ENCODE measurements around the gene RBL2.
"Not testable (repeated sequence)": the region's sequence is repeated elsewhere in the genome, so short reads cannot be mapped to it uniquely, and the experiment has no call there.

RBL2 gene

DNA sequence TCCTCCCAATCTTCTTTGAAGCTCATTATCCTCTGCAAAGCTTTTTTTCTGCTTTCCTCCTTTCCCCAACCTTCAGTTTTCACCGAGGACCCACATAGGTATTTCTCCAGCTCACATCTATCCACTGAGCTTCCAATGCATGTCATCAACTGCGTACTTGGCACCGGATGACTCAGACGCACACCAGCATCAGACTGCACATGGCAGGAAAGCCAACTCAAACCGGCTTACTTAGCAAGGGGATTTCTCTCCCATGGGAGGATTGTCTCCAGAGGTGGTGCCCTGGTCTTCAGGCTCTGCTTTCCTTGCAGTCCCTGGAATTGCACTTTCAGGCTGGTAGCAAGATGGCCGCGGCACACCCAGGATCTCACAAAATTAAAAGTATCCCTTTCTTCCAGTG is 70.4 kb downstream of the RBL2 start:
- DNase-seq (ENCODE audit: low read depth, low spot score), result no peak

DNA sequence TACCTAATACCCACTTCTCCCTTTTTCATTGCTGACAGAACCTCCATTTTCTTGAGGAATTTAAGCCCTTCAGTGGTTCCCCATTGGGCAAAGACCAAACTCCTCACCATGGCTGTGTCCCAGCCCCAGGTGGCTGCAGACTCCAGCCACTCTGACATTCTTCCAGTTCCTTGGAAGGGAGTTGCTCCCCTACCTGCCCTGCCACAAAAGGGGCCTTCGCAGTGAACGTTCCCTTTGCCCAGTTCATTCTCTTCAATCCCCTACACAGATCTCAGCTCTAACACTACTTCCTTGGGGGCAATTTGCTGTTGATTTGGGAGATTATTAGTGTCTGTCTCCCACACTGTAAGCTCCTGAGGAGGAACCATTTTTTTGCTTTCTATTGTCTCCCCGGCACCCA is 72.0 kb downstream of the RBL2 start:
- DNase-seq (ENCODE audit: low read depth, low spot score), result no peak

DNA sequence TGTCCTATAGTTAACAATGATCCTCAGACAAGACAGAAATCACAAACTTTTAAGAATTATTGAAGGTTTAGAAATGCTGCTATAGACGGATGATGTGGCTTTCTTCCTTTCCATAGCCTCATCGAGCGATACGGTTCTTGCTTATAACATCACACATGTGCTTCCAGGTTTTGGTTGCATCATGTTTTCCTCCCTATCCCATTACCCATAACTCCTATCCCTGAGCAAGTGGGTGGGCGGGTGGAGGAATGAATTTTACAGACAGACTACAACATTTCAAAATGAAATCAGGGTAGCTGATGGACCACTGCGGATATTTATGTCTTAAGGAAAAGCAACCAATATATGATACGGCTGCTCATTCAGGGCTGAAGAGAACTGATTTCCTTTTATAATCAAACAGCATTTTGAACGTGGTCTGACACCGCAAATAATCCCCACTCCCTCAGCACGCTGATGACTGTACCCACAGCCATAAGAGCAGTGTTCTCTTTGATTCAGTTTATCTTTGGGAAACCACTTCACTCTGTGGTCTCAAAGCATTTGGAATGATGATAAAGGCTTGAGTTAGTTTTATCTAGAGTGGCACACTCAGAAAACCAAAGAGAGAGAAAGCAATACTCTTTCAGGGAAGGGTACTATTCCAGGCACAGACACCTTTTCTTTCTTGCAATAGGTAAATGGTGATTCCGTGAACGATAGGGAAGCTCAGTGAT is 73.4 kb downstream of the RBL2 start:
- DNase-seq (ENCODE audit: low read depth, low spot score), result no peak

DNA sequence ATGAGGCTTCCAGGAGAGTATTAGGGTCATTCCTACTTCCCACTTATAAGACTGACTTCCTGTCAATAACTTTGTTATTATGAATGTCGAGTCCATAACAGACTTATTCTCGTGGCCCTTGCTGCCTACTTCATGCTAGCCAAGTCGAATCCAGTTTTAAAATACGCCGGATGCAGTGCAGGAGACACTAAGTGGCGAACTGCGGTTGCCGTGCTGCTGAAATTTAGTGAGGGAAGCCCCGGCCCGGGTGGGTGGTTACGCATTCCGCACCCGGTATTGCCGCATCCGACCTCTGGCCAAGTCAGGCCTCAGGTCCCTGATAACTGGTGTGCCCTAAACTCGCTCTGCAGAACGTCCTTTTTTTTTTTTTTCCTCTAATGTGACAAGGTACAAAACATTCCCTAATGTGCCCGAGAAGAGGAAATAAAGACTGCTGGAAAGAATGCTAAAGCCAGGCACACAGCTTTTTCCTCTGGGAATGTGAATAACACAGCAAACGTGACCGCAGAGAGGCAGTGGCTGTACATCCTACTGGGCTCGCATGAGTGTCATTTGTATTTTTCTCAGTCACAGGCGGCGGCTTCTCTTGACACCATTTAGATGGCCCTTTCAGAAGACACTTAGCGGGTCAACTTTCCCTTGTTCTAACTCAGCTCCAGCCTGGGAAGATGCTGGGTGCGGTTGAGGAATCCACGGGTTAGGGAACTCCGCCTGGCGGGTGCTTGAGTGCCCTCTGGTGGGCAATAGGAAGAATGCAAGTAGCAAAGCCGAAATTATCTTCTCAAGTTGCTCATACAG is 75.8 kb downstream of the RBL2 start:
- peak; percentile 72 for DNase-seq (ENCODE audit: low read depth, low spot score)

DNA sequence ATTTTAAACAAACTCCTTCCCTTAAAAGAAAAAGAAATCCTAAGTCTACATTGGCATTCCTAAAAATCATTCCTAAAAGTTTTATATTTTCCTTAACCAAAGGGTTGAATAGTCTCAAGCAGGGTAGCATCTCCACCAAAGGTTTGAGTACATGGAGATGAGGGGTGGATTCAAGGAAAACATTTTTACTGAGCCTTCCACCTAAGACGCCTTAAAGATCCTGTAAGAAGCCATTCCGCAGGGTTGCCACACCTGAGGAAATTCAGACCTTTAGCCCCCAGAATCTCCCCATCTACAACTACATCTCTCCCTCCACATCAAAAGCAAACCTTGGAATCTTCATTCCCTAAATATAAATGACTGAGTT is 76.4 kb downstream of the RBL2 start:
- no peak for DNase-seq (ENCODE audit: low read depth, low spot score)

DNA sequence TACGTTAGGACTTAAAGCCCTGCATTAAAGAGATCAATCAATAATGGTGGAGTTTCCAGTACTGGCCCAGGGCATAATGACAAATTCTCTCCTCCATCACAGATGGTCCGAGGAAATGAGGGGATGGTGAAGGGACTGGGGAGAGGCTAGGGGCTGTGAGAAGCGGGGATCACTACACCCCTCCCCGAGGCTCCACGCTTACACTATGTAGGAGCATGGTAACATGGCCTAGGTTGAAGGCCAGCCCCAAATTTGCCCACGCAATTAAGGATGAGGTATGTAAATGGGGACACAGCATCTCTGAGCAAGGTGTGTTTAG is 76.8 kb downstream of the RBL2 start:
- no peak for DNase-seq (ENCODE audit: low read depth, low spot score)

DNA sequence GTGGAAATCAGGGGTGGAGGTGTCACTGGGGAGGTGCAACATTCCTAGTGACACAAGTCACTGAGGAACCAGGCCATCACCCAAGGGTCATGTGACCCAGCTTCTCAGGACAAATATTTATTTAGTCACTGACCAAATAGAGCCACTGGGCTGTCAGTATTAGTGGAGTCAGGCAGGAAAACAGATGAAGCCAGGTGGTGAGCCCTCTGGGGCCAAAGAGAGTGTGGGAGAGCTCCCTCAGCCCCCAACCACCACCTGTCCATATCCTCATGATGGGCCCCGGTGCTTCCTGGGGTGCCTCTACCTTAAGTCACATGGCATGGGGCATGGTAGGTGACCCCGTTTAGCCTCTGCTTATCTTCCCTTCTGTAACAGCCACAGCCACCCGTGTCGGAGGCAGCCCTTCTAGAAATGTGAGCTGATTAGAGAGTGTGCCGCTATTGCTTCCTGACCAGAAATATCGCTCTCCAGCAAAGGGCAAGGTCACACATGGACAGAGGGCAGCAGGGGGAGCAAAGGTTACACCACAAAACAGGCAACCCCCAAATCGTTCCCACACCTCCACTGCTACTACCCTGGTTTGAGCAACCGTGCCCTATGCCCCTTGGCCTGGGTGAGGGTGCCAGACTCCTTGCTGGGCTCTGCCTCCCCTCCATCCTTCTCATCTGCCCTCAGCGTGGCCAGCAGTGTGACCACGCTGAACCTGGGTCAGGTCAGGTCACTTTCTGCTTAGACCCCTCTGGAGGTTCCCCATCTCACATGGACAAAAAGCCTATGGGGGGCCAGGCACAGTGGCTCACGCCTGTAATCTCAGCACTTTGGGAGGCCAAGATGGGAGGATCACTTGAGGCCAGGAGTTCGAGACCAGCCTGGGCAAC is 77.4 kb downstream of the RBL2 start:
- no peak for DNase-seq (ENCODE audit: low read depth, low spot score)

DNA sequence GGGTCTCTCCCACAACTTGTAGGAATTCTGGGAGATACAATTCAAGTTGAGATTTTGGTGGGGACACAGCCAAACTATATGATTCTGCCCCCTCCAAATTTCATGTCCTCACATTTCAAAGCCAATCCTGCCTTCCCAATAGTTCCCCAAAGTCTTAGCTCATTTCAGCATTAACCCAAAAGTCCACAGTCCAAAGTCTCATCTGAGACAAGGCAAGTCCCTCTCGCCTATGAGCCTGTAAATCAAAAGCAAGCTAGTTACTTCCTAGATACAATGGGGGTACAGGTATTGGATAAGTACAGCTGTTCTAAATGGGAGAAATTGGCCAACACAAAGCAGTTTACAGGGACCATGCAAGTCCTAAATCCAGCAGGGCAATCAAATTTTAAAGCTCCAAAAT is 78.5 kb downstream of the RBL2 start:
- not testable (repeated sequence) for DNase-seq (ENCODE audit: low read depth, low spot score)

DNA sequence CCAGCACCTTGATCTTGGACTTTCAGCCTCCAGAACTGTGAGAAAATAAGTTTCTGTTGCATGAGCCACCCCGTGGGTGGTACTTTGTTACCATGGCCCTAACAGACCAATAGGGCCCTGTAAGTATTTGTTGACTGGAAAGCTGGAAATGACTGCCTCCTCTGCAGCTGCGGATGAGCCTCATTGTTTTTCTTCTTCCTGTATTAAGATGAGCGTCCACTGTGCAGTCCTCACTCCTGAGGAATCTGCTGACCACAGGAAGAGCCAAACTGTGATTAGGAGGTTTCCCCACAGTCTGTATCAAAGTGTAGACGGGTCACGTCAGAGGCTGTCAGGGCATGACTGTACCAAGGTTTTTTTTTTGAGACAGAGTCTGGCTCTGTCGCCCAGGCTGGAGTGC is 81.0 kb downstream of the RBL2 start:
- DNase-seq (ENCODE audit: low read depth, low spot score), result no peak

DNA sequence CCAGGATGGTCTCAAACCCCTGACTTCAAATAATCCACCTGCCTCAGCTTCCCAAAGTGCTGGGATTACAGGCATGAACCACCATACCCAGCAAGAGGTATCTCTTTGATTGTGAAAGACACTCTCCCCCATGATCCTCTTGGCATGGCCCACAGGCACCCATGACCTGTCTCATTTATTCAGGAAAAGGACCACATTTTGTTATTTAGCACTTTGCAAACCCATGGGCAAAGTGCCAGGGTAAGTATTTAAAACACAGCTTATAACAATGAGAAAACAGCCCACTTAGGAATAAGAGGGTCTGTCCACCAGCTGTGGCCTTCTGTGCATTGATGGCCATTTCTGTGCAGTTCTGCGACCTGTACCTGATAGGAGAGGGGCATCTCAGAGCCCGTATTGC is 81.5 kb downstream of the RBL2 start:
- DNase-seq (ENCODE audit: low read depth, low spot score), result no peak

DNA sequence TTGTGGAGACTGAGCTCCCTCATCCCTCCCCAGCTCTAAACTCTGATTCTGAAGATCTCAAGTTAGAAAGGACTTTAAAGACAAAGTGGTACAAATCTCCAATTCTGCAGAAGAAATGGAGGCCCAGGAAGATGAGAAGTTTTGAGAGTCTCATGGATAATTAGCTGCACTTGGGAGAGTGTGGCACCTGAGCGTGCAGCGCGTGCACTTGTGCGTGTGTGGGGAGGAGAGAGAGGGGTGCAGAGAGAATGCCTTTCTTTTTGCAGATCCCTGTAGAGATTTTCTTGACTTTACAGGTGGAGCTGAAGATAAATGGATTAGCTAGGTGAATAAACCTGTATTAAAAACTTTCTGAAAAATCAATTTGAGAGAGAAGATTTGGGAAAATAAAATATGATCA is 83.6 kb downstream of the RBL2 start:
- DNase-seq (ENCODE audit: low read depth, low spot score), result no peak

DNA sequence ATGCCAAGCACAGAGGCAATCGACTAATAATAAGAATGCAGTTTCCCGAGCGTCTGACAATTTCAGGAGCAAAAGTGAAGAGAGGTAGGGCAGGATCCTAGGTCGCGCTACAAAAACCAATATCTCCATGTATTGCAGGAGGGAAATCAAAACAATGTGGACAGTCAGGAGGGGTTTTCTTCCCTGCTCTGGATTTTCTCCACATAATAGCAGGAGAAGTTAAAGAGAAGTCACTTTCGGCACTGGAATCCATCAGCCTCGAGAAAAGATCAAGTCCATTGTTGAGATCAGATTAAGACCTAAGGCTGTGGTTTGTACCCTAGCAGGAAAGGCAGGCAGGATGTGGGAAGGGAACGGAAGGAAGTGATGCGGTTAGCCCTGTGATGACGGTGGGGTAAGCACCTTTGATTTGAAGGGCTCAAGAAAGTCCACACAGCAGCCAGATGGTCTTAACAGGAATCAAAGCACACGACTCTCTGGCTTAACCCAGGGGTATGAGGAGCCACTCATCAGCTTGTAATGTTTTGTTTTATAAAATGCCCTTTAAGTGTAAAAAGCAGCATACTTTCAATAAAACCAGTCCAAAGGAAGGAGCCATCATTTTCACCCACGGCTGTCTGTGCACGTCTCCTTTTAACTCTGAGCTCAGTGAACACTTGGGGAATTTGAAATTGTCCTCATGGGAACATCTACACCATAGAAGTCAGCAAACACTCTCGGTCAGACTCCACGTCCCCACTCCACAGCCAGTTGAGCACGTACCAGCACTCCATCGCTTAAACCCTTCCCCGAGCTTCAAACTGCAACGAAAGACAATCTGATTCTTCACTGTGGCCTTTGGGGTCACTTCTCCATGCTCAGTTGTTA is 84.5 kb downstream of the RBL2 start:
- no peak for DNase-seq (ENCODE audit: low read depth, low spot score)

DNA sequence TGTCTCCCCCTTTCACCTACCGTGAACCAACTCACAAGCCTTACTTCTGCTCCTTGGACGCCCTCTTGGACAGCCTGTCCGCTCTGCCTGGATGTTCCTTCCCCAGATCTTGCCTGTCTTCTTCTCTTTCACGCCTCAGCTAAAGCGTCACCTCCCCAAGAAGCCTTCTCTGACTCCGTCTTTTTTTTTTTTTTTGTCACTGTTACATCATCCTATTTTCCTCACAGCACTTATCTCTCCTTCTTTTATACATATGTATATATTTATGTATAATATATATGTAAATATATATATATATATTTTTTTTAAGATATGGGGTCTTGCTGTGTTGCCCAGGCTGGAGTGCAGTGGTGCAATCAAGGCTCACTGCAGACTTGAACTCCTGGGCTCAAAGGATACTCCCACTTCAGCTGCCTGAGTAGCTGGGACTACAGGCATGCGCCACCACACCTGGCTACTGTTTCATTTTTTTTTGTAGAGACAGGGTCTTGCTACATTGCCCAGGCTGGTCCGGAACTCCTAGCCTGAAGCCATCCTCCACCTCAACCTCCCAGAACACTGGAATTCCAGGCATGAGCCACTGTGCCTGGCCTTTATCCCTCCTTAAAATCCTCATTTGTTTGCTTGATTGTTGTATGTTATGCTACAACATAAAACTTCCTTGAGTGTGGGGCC is 85.3 kb downstream of the RBL2 start:
- no peak for DNase-seq (ENCODE audit: low read depth, low spot score)

DNA sequence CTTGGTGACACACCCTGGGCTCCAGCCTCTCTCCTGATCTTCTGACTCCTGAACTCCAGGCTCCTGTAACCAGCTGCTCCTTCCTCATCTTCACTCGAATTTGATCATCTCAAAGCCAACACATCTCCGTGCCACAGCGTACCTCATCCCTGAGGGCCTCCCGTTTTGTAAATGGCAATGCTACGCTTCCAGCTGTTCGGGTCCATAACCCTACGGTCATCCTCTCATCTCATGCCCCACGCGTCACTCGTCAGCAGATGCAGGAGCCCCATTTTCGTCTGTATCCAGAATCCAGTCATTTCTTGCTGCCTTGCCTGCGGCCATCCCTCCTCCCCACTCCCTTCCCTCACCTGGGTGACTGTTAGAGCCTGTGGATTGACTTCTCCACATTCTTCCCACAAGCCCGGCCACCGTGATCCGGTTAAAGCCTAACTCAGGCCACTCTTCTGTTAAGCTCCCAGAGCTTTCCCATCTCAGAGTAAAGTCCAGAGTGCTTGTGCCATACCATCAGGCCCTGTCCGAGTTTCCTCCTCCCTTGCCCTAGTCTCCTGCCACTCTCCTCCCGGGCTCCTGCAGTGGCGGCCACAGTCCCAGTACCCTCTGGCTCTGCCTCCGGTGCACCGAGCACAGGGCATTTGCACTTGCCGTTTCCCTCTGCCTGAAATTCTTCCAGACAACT is 89.0 kb downstream of the RBL2 start:
- DNase-seq (ENCODE audit: low read depth, low spot score), result no peak

DNA sequence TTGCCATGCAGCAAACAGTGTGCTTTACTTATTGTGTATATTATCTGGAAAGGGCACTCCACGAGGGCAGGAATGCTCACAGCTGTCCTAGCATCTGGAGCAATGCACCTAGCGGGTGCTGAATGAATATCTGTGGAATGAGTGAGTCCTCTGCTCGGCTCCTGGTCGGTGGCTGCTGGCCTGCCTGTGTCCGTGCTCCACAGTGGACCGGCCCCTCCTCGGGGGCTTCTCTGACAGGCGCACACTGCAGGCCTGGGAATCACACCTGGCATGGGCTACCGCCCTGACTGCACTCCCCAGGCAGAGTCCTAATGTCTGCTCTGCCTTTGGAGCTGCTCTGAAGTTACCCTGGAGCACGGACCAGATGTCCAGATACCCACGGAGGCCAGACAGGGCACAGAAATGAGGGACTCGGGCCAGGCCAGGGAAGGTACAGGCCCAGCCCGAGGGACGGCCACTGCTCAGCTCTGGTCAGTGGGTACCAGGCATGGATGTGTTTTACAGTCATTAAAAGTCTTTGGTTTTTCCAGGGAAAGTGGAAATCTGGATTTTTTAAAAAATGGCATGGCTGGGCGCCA is 89.8 kb downstream of the RBL2 start:
- no peak for DNase-seq (ENCODE audit: low read depth, low spot score)

DNA sequence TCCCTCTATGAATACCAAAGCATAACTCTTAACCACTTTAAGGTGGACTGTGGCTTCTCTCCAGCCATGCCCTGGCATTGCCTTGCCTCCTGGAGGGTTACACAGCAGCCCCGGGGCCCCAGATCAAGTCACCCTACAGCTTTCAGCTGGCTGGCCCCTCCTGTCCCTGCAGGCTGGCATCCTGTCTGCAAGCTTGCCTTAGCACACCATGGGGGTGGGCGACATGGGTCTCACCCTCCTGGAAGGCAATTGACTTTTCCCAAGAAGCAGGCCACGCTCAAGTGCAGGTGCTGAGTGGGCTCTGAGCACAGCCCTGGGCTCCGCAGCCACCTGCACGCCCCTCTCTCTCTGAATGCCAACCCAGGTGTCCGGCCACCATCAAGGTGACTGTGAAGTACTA is 94.5 kb downstream of the RBL2 start:
- DNase-seq (ENCODE audit: low read depth, low spot score), result no peak

DNA sequence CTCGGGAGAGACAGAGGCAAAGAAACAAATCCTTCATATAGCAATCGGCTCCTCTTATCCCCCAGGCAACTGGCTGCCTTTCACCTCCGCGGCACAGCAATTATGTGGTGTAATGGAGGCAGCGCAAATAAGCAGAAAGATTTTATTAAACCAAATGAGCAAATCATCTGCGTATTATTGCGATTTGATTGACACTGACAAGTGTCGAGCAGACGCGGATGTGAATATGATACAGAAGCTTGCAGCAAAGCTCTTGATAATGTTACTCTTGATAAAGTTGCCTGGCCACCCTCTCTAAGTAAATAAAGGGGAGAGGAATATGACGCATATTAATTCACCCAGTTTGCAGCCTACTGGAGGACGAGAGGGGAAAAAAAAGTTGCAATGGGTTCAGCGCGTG is 95.2 kb downstream of the RBL2 start:
- DNase-seq (ENCODE audit: low read depth, low spot score), result no peak

DNA sequence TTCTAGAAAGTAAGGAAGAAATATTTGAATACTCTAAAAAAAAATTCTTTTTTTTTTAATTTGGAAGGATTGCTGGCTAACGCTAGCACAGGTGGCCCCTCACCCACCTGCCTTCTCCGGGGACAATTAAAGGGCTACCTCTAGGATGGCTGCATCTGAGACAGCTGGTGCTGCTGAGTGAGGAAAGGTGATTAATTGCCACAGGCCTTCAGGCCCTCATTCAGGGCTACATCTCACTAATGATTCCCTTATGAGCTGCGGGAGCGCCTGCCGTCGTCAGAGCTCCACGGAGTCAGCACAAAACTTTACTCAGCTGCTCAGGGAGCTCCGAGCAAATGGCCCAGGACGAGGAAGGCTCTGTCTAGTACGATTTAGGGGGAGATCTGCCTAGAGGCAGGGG is 95.8 kb downstream of the RBL2 start:
- peak; percentile 28 for DNase-seq (ENCODE audit: low read depth, low spot score)

DNA sequence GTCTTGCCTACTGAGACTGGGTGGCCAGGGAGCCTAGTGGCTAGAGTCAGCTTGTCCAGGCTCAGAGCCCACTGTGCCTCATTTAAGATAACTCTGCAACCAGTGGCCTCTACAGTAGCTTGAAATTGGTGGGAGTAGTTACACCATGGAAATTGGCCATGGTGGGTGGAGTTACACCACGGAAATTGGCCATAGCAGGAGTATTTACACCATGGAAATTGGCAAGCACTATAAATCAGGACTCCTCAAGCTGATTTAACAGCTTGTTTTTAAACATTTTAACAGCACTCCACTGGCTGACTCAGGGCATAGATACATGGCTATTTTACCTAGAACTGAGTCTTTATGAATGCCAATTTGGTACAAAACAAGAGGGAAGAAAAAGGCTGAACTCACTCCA is 96.5 kb downstream of the RBL2 start:
- no peak for DNase-seq (ENCODE audit: low read depth, low spot score)

DNA sequence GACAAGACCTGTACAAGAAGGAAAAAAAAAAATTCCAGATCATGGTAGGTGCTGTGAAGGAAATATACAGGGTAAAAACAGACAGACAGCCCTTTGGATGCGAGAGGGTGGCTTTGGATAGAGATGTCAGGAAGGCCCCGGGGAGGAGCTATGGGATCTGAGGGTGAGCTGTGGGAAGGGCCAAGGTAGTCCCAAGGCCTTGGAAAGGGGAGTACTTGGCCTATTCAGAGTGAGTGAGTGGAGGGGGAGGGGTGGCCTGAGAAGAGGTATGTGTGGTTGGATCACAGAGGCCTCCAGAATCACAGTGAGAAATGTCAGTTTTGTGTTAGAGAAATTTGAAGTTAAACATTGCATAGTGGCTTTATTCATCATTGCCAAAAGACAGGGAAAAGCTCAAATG is 99.9 kb downstream of the RBL2 start:
- no peak for DNase-seq (ENCODE audit: low read depth, low spot score)

Data from ELF-1 (cell line).